ENCODE data around the gene SP6.

The SP6 gene

DNA sequence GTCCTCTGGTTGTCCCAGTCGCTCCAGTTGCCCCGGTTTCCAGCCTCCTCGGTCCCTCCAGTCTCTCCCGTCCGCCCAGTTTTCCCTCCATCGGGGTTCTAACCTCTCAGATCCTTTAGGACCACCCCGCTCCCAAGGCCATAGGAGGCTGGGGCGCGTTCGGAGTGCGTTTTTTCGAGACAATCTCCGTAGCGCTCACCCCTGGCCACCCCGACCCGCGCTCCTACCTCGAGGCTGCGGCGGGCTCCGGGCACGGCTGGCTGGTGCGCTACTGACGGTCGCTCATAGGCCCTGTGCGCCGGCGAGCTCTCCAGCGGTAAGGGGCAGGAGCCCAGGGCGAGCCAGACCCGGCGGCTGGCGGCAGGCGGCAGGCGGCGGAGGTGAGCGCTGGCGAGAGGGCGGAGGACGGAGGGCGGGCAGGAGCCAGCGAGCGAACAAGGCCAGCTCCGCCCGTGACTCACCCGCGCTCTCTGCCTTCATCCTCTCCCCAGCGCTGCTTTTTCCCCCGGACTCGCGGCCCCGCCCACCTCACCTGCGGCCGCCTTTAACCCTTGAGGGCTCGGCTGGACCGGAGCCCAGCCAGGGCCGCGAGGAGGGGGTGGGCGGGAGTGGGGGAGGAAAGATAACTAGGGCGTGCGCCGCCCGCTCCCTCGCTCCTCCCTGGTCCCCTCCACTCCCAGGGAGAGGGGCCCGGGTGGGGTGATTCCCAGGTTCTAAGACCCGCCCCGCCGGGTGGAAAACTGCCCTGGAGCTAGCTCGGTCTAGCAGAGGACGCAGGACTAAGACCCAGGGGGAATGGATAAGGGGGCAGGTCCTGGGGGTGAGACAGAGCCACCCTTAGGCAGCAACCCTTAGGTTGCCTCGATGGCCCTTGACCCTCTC is at the start of gene SP6:
Gene SP6, minus strand, starts transcription at position 472 of the 882 bp plus-strand sequence. CDS start 2,734 bp downstream, outside the sequence.
- DNase-seq, result no peak

DNA sequence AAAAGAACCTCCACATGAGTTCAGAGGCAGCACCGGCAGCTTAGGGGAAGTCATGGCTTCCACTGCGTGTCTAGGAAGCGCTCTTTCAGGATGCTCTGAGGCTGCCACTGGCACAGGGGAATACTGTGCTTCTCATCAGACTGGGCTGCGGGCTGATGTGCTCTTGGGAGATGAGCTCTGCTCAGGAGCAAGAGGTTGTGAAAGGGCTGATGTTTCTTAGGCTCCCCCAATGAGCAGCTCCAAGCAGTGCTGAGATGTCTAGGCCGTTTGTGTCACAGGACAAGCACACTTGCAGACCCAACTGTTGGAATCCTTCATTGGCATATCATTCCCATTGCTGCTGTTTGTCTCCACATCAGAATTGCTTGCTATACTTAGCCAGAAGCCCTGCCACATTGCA is 48.7 kb upstream of the SP6 start:
- no peak for DNase-seq

DNA sequence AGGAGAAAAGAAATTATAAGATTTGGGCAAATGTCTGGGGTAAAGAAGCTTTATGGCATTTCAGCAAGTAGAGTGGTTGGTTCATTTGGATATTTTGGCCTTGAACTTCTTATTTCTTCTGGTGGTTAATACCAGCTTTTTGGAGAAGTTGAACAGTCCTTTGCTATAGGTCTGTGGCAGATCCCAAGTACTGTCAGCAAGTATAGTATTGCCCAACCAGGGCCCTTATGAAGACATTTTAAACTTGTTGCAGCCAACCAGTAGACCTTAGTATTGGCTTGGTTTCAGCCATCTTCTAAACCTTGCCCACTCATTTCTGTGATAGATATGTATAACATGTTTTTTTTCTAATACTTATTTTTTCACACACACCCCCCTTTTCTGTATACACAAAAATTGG is 47.3 kb upstream of the SP6 start:
- no peak for DNase-seq

DNA sequence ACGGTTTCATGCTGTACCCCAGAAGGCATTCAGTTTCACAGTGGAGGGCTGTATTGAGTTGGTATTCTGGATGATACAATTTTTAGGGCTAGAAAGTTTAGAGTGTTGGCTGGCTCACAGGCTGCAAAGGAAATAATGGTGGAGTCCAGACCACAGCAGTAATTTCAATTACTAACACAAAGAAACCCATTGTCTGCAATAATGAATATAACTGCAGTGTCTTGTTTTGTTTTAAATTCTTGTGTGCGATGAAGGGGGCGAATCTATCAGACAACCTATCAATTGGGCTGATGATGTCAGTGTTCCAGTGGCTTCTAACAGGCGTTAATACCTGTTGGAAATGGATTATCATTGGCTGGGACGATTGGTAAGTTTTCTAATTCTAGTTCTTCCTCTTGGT is 46.6 kb upstream of the SP6 start:
- no peak for DNase-seq

DNA sequence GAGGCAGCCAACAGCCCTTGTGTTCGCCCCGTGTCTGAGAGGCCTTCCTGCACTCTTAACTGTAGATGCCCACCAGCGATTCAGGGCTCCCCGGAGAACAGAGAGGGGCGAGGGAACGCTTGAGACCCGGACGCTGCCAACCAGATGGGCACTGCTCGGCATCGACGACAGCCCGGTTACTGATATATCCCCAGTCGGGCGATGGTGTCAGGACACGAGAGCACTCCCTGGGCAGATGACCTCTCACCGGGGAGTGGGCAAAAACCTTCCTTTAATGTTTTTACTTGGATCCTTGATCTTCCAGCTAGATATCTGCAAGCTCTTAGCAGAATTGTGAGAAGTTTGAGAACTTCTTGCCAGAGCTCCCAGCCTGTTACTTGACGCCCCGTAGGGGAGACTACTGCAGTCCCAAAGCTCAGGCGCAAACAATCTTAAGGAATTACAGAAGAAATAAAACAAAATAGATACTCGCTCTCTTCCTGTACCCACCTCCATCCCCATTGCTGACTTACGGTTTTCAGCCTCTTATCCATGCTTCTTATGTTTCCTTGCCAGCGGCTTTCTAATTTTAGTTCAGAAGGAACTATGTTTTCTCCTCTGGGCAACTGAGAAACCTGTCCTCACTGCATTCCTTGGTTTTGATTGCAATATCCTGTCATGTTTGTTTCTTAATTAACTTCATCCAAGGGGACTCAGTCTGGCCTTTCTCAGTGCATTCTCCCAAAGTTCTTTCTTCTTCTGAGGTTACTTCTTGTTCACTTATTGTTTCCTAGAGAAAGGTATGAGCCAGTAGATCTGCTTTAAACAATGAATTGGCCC is 45.9 kb upstream of the SP6 start:
- DNase-seq, result no peak

DNA sequence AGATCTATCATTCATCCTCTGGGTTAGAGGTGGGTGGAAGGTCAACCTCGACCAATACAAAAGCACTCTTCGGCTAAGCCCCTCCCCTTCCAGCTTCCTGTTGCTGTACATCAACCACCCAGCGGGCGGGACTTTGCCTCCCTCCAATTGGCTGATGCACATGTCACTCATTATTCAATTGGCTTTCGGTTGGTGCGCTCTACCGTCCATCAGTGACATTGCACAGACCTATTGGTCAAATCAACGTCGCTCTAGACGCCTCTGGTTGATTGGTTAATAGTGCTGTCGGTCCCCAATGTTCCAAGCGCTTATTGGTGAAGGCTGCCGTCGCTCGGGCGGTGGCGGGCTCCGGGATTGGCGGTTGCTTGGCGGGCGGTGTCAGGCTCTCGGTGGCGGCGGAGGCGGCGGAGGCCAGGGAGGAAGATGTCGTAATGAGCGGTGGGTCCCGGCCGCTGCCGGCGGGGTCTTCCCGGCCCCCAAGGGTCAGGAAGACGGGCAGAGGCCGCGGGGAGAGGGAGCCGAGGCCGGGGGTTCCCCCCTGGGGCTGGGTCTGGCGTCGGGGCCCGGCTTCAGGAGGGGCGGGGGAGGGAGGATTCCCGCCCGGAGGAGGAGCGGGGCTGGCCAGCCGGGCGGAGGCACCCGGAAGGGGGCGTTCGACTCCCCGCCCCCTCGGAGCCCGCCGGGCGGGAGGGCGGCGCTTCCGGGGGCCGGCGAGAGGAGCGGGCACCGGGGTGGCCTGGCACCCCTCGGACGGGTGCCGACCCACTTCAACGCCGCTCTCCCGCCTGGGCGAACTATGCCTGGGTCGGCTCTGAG is 45.1 kb upstream of the SP6 start, which contains the start of gene SP2:
Gene SP2, plus strand, starts transcription at position 381 of the 816 bp plus-strand sequence. Its CDS starts 51 bp downstream, at position 432.
- peak; percentile 100 for DNase-seq

DNA sequence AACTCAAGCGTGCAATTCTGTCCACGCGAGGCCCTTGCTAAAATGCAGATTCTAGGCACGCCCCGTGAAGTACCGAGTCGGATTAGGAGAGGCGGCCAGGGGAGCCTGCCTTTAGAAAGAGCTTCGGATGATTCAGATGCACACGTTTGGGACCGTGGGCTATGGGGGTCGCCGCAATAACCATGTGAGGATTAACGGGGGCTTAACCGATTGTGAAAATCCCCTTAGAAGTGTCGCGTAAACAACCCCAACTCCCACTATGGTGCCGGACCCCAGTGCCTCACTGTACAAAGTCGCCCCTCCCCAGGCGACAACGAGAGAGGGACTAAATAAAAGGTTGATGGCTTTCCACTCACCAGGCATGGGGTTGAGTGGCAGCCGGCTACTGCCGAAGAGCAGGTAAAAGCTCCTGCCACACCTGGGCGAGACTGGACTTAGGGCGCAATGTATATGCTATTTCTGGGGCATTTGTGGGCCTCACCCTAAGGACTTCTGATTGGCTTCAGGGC is 44.4 kb upstream of the SP6 start:
- DNase-seq, result no peak

DNA sequence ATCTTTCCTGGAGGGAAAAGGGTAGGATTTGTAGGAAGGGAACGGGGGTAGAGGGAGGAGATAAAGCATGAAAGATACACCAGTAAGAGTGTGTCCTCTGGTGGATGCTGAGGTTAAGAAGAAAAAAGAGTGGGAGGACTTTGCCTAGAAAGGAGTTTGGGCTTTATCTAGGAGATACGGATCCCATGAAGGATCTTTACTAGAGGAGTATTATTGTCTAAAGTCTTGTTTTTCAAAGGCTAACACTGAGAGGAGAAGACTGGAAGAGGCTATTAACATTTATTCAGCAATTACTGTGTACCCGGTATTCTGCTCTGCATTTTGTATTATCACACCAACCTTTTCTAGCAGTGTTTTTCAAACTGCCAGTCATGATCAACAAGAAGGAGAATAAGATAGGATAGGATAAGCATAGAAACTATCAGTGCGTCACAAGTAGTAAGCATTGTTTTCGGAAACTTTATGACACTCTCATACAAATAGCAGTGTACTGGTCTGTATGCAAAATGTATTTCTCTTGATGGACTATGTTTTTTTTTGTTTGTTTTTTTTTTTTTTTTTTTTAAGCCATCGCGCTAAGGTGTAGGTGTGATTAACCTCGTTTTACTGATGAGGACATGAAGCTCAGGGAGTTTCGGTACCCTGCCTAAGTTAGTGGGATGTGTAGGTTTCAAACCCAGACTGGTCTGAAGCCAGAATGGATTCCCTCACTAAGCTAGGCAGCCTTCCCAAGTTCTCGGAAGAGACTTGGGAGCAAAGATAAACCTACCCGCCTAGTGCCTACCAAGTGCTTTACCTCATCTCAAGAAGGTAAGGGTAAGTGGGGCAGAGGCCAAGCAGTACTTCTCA is 43.8 kb upstream of the SP6 start:
- DNase-seq, result no peak

DNA sequence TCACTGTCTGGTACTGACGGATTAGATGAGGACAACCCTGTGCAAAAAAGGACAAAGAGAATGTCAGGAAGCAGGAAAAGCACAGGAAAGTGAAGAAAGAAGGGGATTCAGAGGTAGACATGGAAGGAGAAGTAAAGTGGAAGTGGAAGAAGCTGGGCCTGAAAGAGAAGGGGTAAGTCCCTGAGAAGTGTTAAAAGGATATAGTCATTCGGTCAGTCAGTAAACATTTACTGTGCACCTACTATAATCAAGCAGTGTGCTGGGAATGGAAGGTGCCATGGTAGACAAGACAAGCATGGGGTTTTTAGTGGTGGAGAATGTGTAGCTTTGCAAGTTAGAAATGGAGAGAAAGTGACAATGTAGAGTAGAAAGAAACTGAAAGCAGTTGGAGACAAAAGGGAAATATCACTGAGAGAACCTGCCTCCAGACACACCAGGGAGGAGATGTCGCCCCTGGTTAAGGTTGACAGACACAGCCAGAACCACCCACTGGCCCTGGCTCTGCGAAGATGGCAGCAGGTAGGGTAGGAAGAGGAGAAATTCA is 40.7 kb upstream of the SP6 start:
- no peak for DNase-seq

DNA sequence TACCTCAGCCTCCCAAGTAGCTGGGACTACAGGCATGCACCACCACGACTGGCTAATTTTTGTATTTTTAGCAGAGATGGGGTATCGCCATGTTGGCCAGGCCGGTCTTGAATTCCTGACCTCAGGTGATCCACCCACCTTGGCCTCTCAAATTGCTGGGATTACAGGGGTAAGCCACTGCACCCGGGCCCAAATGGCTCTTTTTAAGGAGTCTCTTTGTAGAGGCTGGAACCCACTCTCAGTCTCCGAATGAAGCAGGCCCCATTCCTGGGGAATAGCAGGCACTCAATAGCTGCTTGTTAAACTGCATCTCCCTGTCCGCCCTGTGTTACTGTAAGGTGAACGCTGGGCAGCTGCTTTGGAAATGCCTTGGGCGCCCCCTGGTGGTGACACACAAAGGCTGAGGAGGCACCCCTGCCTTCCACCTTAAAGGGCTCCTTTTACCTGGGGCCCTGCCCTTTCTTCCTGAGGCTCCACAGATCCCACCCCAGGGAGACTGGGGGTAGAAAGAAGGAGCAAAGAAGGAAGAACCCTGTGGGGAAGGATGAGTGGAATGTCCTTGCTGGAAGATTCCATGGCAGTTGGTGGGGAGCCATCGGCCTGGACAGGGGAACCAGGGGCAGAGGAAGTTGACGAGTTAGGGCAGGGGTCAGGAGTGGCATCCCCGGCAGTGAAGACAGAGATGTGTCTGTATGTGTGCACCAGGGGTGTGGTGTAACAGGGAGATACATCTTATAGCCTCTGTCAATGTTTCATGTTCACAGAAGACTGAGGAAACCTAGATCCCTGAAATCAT is 39.0 kb upstream of the SP6 start:
- peak; percentile 61 for DNase-seq

DNA sequence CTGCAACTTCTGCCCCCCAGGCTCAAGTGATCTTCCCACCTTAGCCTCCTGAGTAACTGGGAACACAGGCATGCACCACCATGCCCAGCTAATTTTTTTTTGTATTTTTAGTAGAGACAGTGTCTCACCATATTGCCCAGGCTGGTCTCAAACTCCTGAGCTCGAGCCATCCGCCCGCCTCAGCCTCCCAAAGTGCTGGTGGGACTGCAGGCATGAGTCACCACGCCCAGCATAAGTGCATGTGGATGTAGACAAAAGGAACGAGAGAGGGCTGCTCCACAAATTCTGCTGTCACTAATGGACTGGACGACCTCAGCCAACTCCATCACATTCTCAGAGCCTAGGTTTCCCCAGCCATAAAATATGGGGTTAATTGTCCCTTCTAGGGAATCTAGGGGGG is 37.3 kb upstream of the SP6 start:
- no peak for DNase-seq

DNA sequence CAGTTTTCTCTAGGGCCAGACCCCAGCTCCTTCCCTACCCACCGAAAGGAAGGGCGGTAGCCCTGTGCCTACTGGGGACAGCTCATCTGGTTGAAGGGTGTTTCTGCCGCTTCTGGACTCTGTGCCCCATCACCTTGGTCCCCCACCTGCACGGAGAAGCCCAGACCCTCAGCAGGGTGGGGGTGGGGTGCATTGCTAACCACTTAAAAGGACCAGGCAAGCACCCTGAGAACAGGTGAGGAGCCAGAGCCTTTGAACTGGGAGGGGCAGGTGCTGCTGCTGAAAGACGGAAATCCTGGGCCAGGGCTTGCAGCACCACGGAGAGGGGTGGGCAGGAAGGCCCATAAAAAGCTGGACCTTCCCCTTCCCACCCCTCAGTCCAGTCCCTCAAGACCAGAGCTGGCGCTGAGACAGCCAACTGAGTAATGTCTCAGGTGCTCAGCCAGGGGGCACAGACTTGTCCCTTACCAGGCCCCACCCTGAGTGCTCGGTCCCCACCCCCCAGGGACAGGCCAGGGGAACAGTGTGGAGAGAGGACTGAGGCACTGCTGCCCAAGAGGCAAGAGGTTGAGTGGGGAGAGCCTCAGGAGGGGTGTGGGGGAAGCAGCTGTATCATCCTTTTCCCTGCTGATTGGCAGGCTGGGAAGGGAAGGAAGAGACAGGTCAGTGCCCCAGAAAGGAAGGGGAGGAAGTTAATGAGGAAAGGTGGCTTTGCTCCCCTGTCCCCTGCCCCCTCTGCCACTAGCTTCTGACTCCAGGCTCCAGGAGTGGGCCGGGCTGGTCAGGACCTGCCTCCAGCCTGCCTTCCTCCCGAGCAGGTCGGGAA is 34.2 kb upstream of the SP6 start:
- DNase-seq, result no peak

DNA sequence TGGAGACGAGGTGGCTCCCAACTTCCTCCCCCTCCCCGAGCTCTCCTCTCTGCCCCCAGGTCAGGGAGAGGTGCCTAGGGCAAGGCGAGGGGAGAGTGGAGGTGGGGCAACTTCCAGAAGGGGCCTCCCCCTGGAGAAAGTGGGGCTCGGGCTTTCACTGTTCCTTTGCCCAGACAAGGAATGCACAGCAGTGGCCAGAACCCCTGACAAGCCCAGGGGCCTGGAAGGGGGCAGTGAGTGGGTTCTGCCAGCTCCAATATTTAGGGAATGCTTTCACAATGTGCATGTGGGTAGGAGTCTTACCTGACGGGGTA is 33.4 kb upstream of the SP6 start:
- no peak for DNase-seq

DNA sequence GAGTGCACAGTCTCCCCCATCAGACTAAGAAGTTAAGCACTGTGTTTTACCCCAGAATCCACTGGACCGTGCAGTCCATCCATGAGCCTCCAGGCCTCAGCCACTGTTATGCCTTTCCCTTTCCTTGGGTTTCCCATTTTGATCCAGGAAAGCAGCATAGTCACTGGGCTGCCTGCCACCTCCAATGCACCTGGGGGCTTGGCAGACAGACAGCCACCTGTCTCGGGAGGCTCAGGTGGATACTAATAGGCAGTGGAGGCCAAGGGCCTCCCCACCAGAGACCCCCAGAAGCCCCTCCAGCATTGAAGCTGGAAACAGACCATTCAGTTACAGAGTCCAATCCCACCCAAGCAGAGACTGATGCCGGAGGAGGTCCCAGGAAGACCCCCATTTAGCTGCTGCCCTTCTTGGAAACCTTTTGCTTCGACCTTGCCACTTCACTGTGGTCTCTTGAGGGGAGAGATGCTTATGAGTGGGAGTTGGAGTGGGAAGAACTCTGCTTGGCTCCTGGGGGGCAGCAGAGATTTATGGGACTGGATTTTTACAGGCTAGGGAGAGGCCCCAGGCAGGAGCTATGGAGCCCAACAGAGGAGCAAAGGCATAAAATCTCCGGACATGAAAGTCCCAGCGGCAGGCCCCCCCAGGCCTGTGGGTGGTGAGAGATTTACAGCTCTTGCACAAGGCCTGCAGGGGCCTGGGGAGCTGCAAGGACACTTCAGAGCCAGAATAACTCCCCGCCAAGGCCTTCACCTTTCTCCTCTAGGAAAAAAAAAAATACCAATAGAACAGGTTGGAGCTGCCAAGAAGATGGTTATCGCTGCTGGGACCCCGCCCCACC is 32.8 kb upstream of the SP6 start:
- DNase-seq, result no peak

DNA sequence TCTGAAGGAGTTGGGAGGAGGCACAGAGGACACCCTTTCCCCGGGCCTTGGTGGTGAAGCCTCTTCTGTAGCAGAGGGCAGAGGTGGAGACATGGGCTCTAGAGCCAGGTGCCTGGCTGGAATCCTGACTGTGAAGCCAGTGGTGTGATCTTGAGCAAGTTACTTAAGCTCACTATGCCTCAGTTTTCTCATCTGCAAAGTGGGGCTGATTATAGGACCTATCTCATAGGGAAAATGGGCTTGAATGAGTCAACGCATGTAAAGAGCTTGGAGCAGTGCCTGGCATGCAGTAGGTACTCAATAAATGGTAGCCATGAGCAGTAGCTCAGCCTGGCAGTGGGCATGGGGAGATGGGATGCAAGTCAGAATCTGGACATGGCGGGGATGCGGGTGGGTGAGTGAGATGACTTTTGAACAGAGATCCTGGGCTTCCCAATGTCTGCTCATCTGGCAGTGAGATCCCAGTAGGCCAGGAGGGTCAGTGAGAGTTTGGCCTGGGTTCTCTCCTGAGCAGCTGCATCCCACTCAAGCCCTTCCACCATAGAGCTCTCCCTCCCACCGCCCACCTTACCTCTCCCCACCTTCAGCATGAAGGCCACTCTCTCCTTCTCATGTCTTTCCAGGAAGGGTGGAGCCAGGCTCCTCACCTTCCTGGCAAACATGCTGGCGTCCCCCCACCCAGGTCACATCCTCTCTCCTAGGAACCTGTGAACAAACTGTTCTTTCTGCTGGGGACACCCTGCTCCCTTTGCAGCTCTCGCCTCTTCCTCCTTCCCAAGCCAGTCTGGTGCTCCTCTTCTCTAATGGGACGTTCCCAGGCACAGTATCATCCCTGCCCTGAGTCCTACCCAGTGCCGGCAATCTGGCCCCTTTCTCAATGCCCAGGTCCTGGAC is 32.0 kb upstream of the SP6 start:
- DNase-seq, result no peak

DNA sequence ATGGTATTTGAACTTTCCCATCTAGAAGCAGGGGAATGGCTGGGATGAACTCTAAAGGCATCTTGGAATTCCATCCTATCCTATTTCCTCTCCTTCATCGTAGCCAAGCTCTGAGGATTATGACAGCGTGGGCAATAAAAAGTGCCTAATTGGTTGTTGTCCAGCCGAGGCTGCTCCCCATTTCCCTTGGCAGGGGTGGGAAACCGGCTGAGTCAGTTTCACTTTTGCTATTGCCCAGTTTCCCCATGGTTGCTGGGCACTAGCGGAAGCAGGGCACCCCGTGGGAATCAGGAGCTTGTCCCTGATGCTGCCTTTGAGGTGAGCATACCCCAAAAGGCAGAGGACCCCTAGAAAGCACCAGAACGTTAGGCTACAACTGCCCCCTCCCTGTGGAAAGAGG is 31.3 kb upstream of the SP6 start:
- DNase-seq, result no peak

DNA sequence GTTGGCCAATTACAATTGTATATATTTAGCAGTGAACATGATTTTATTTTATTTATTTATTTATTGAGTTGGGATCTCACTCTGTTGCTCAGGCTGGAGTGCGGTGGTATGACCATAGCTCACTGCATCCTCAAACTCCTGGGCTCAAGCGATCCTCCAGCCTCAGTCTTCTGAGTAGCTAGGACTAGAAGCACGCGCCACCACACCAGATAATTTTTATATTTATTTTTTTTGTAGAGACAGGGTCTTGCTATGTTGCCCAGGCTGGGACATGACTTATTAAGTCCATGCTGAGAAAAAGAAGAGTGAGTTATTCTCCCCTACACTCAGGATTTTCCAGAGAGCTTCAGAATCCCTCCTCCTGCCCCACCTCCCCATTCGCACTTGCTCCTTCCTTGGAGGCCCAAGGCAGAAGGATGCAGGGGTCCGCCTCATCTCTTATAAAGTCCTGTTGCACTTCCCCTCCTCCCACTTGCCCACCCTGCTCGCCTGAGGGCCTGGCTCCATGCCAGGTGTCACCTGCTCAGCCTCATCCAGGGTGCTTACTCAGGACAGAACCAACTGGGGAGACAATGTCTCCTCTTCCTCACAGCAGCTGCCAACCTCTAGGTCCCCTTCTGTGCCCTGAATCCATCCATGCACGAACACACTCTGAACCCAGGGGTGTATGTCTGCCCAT is 29.0 kb upstream of the SP6 start:
- no peak for DNase-seq
